Parathyroid adenoma (tissue), 2 donors: ENCODE results near the gene DCP1A.
A peak's percentile ranks its signal among the peaks of the same experiment; 100 is the strongest.

Source experiments
- H2AFZ ChIP-seq: fragments of 300-600 bp; sonication (generic); one replicate; pipeline ENCODE4 v1.7.0; 2017; ENCODE audit warnings: antibody characterized with exemption, mild to moderate bottlenecking
- H3K27ac ChIP-seq: fragments of 300-600 bp; sonication (generic); one replicate; pipeline ENCODE4 v1.7.0; 2017
- H3K27me3 ChIP-seq: fragments of 300-600 bp; sonication (generic); one replicate; pipeline ENCODE4 v1.7.0; 2017; ENCODE audit warnings: low read length; ENCODE audit not compliant: control insufficient read depth, insufficient read depth
- H3K36me3 ChIP-seq: fragments of 300-600 bp; sonication (generic); one replicate; pipeline ENCODE4 v1.7.0; 2017; ENCODE audit warnings: low read length; ENCODE audit not compliant: control insufficient read depth, insufficient read depth
- H3K4me1 ChIP-seq: fragments of 300-600 bp; sonication (generic); one replicate; pipeline ENCODE4 v1.7.0; 2017; ENCODE audit warnings: control low read depth
- H3K4me2 ChIP-seq: fragments of 300-600 bp; sonication (generic); one replicate; pipeline ENCODE4 v1.7.0; 2017; ENCODE audit warnings: low read length
- H3K4me3 ChIP-seq: fragments of 300-600 bp; sonication (generic); one replicate; pipeline ENCODE4 v1.7.0; 2017; ENCODE audit warnings: low read depth, low read length
- H3K79me2 ChIP-seq: fragments of 300-600 bp; sonication (generic); one replicate; pipeline ENCODE4 v1.7.0; 2017; ENCODE audit warnings: control low read depth
- H3K9ac ChIP-seq: fragments of 300-600 bp; sonication (generic); one replicate; pipeline ENCODE4 v1.7.0; 2017; ENCODE audit warnings: mild to moderate bottlenecking
- H3K9me3 ChIP-seq: fragments of 300-600 bp; sonication (generic); one replicate; pipeline ENCODE4 v1.7.0; 2017; ENCODE audit warnings: low read length; ENCODE audit not compliant: control insufficient read depth
- CTCF ChIP-seq: fragments of 300-600 bp; sonication (generic); IDR thresholded peaks from one replicate; pipeline ENCODE4 v1.7.0; 2017; ENCODE audit warnings: antibody characterized with exemption, mild to moderate bottlenecking
- donor health status: primary hyperparathyroidism.

DCP1A gene

GRCh38 chr3:53252096-53252946 lies 95.0 kb downstream of the DCP1A start:
- Histone ChIP-seq H3K4me3 (no peak overlapping the region), H3K9ac (no peak overlapping the region), H3K9me3 (no peaks in the 10 kb centered on the region), H3K4me1 (peaks cover 14% of the 10 kb centered on the region), H3K79me2 (peaks cover 58% of the 10 kb centered on the region), H3K36me3 (no peaks in the 10 kb centered on the region), H3K4me2 (peak overlapping the region; percentile 21), H3K27me3 (no peaks in the 10 kb centered on the region), H3K27ac (no peak overlapping the region), H2AFZ (no peak overlapping the region)
- no peak for TF ChIP-seq CTCF

DNA sequence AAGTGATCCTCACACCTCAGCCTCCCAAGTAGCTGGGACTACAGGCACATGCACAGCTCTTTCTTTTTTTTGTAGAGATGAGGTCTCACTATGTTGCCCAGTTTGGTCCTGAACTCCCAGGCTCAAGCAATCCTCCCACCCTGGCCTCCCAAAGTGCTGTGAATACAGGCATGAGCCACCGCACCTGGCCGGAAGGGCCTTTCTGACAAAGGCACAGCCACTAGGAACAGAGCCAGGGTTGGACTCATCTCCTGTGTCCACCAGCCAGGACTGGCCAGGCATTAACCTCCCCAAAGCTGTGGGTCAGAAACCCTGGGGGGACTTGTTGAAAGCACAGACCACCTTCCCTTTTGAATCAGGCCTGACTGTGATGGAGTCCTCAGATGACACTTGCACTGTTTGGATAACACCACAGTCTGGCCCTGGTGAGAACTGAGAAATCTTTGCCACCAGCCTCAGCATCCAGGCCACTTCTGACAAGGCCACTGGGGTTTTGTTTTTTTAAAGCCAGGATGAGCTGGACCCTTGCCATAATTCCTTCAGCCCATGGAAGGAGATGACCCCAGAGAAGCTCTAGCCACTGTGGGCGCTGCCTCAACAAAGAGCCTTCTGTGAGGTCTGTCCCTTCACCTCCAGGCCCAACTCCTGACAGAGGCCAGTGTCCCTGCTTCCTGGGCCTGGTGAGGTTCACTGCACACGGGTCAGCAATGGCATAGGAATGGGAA lies 96.3 kb downstream of the DCP1A start:
- no peak overlapping the region for H3K27ac ChIP-seq
- no peak overlapping the region for H3K4me2 ChIP-seq
- no peak overlapping the region for H3K9ac ChIP-seq
- H3K36me3 ChIP-seq, result no peaks in the 10 kb centered on the region
- peaks cover 63% of the 10 kb centered on the region for H3K79me2 ChIP-seq
- TF ChIP-seq CTCF, result no peak
- H2AFZ ChIP-seq, result no peak overlapping the region
- peaks cover 12% of the 10 kb centered on the region for H3K4me1 ChIP-seq
- H3K9me3 ChIP-seq, result no peaks in the 10 kb centered on the region
- H3K4me3 ChIP-seq, result no peak overlapping the region
- no peaks in the 10 kb centered on the region for H3K27me3 ChIP-seq

DNA sequence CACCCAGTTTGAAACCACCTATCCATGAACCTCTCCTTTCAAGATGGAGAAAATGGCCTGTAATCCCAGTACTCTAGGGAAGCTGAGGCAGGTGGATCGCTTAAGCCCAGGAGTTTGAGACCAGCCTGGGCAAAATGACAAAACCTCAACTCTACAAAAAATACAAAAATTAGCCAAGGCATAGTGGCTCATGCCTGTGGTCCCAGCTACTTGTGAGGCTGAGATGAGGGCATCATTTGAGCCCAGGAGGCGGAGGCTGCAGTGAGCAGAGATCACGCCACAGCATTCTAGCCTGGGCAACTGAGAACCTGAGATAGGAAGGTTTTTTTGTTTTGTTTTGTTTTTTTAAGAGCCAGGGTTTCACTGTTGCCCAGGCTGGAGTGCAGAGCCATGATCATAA lies 96.9 kb downstream of the DCP1A start:
- no peak overlapping the region for H3K4me3 ChIP-seq
- no peak overlapping the region for H3K4me2 ChIP-seq
- H3K9me3 ChIP-seq, result no peaks in the 10 kb centered on the region
- TF ChIP-seq CTCF, result no peak
- no peak overlapping the region for H3K9ac ChIP-seq
- no peaks in the 10 kb centered on the region for H3K36me3 ChIP-seq
- no peak overlapping the region for H3K27ac ChIP-seq
- H3K4me1 ChIP-seq, result peaks cover 12% of the 10 kb centered on the region
- no peak overlapping the region for H2AFZ ChIP-seq
- no peaks in the 10 kb centered on the region for H3K27me3 ChIP-seq
- peaks cover 64% of the 10 kb centered on the region for H3K79me2 ChIP-seq

DNA sequence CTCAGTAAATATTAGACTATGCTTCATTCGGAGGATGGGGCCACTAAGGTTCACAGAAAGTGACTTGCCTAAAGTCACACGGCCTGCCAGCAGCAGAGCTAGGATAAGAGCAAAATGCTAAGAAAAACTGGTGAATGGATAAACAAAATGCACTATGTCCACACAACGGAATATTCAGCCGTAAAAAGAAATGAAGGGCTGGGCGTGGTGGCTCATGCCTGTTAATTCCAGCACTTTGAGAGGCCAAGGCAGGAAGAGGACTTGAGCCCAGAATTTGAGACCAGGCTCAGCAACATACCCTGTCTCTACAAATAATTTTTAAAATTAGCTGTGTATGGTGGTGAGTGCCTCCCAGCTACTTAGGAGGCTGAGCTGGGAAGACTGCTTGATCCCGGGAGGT lies 99.2 kb downstream of the DCP1A start:
- peaks cover 3% of the 10 kb centered on the region for H3K4me1 ChIP-seq
- no peak overlapping the region for H2AFZ ChIP-seq
- no peaks in the 10 kb centered on the region for H3K36me3 ChIP-seq
- H3K27ac ChIP-seq, result no peak overlapping the region
- H3K9ac ChIP-seq, result no peak overlapping the region
- peaks cover 53% of the 10 kb centered on the region for H3K79me2 ChIP-seq
- no peaks in the 10 kb centered on the region for H3K9me3 ChIP-seq
- H3K4me2 ChIP-seq, result no peak overlapping the region
- H3K27me3 ChIP-seq, result no peaks in the 10 kb centered on the region
- TF ChIP-seq CTCF, result no peak
- H3K4me3 ChIP-seq, result no peak overlapping the region
